ENCODE data around the gene RPL14. TPM values are rescaled to one million over a fixed set of nuclear protein-coding genes. Genes with fewer than 3 reads are reported as not detected.

Gene RPL14
- total RNA-seq, 1 donor from 2014 or later, result 1,099 TPM

- DNase-seq (peak; percentile 80), ATAC-seq (peak; percentile 96)
- intact Hi-C loops (cut with micrococcal nuclease), result no loop called here
These were observed 48.7 kb downstream of the RPL14 start, which contains the start of gene ZNF620 for GRCh38 chr3:40505599-40506462. Gene ZNF620 (plus strand): TSS chr3:40506039. CDS start chr3:40506353, 314 bp downstream.

- no peak for DNase-seq
- intact Hi-C loops (cut with micrococcal nuclease), result no loop called here
- ATAC-seq, result no peak
These were observed 54.0 kb downstream of the RPL14 start for GRCh38 chr3:40511031-40511718.

- intact Hi-C loops (cut with micrococcal nuclease), result no loop called here
- ATAC-seq (no peak), DNase-seq (no peak)
These were observed 59.1 kb downstream of the RPL14 start for GRCh38 chr3:40516201-40516600.

GRCh38 chr3:40518067-40518466, 60.9 kb downstream of the RPL14 start:
- intact Hi-C loops (cut with micrococcal nuclease), result no loop called here
- DNase-seq (no peak), ATAC-seq (no peak)

Other genes starting within 250 kb of the RPL14 start
- gene EIF1B, start 147.6 kb upstream of the RPL14 start, total RNA-seq, result 329 TPM
- gene ENTPD3, start 70.2 kb upstream of the RPL14 start, total RNA-seq, result 0.12 TPM
- gene ZNF619, start 19.8 kb downstream of the RPL14 start, total RNA-seq, result 4.3 TPM
- 1.7 TPM for gene ZNF620, start 48.7 kb downstream of the RPL14 start, total RNA-seq
- 8.6 TPM for gene ZNF621, start 67.6 kb downstream of the RPL14 start, total RNA-seq

All from left ventricle myocardium superior (tissue), 1 donor.